GM12878 (cell line): ENCODE data around the gene KDM6B. TPM values are rescaled to one million over a fixed set of nuclear protein-coding genes. Genes with fewer than 3 reads are reported as not detected.

ENCODE experiments used
- ATAC-seq: fragments of 200-7000 bp; cut with Tn5 transposase; 3 replicates; pipeline ENCODE4 v1.9.1; 2020; ENCODE audit warnings: mild to moderate bottlenecking, moderate library complexity
- BruUV-seq: library from RNA; stranded (reverse); fragments of 400-500 nt; replicated peaks from 2 replicates; lab custom pipeline; 2021; lab: Mats Ljungman, UMichigan
- CTCF ChIA-PET: fragments of 300-600 bp; sonication (Branson Sonifier 250); formaldehyde crosslinking; extraction: SDS; loops from one replicate; lab custom pipeline; 2021; ENCODE audit warnings: inconsistent platforms; lab: Yijun Ruan, JAX
- POLR2A ChIA-PET: fragments of 350-600 bp; formaldehyde crosslinking; extraction: SDS; loops from one replicate; lab custom pipeline; 2021; ENCODE audit warnings: inconsistent platforms; lab: Charles Lee
- RAD21 ChIA-PET: fragments of 300-600 bp; sonication (Branson Sonifier 250); formaldehyde crosslinking; loops from one replicate; lab custom pipeline; 2023; ENCODE audit warnings: antibody characterized with exemption; ENCODE audit not compliant: unreplicated experiment; lab: Charles Lee
- SMC1A ChIA-PET: fragments of 300-600 bp; sonication (Branson Sonifier 250); formaldehyde crosslinking; loops from one replicate; lab custom pipeline; 2023; ENCODE audit not compliant: unreplicated experiment, uncharacterized antibody; lab: Charles Lee
- DNase-seq: peaks from one replicate; pipeline ENCODE4 v3.0.0-alpha.2; 2011; ENCODE audit warnings: low read depth, low spot score
- FAIRE-seq: peaks from 3 replicates; lab custom pipeline; 2011; peaks lifted over from hg19 to GRCh38; lab: Jason Lieb, UNC
- H2AFZ ChIP-seq: 2 replicates; pipeline ENCODE4 v1.6.0; 2011; ENCODE audit warnings: low read depth, low read length, control low read depth; ENCODE audit not compliant: control insufficient read depth
- H3K27ac ChIP-seq: 2 replicates; pipeline ENCODE4 v1.5.1; 2011; ENCODE audit warnings: control low read depth; ENCODE audit not compliant: control insufficient read depth, insufficient read depth
- H3K27me3 ChIP-seq, 2 experiments: replicated peaks in 1 of 2; 2 replicates each; pipeline versions ENCODE4 v1.6.0 to v1.6.1; 2011; ENCODE audit warnings: low read length in 1 of 2; ENCODE audit not compliant: control insufficient read depth in 2 of 2, insufficient read depth in 2 of 2
- H3K36me3 ChIP-seq, 2 experiments: 2 replicates each; pipeline ENCODE4 v1.5.1; 2011; ENCODE audit warnings: low read length in 1 of 2; ENCODE audit not compliant: control insufficient read depth in 2 of 2, insufficient read depth in 2 of 2
- H3K4me1 ChIP-seq: 2 replicates; pipeline ENCODE4 v1.6.1; 2011; ENCODE audit warnings: mild to moderate bottlenecking, low read length, moderate library complexity, mixed read lengths; ENCODE audit not compliant: control insufficient read depth, insufficient read depth
- H3K4me2 ChIP-seq: 2 replicates; pipeline ENCODE4 v1.6.0; 2011; ENCODE audit warnings: control low read depth; ENCODE audit not compliant: control insufficient read depth, insufficient read depth
- H3K4me3 ChIP-seq: fragments of 200-600 bp; sonication (generic); 2 replicates; pipeline ENCODE4 v1.5.1; 2016
- H3K79me2 ChIP-seq: 2 replicates; pipeline ENCODE4 v1.6.0; 2011; ENCODE audit warnings: low read length; ENCODE audit not compliant: control insufficient read depth, insufficient read depth
- H3K9ac ChIP-seq: 2 replicates; pipeline ENCODE4 v1.8.0; 2011; ENCODE audit warnings: low read length, control low read depth, mixed read lengths; ENCODE audit not compliant: control insufficient read depth, insufficient read depth
- H3K9me3 ChIP-seq: replicated peaks from 3 replicates; pipeline ENCODE4 v1.5.1; 2011; ENCODE audit warnings: mild to moderate bottlenecking, low read length; ENCODE audit not compliant: control insufficient read depth, insufficient read depth
- H4K20me1 ChIP-seq: 2 replicates; pipeline ENCODE4 v1.6.0; 2011; ENCODE audit not compliant: control insufficient read depth, insufficient read depth
- CTCF ChIP-seq, 3 experiments: IDR thresholded peaks in 2 of 3; conservative IDR thresholded peaks in 1 of 3; 2 replicates each; pipeline ENCODE4 v1.5.1; 2011; ENCODE audit warnings: low read depth in 3 of 3, low read length in 3 of 3, mild to moderate bottlenecking in 3 of 3, control low read depth in 2 of 3, moderate library complexity in 2 of 3, inconsistent platforms in 1 of 3, mixed read lengths in 1 of 3; ENCODE audit not compliant: control insufficient read depth in 2 of 3, insufficient read depth in 1 of 3; ENCODE audit errors: extremely low read depth in 1 of 3
- PML ChIP-seq: IDR thresholded peaks from 2 replicates; pipeline ENCODE4 v1.6.1; 2012; ENCODE audit warnings: low read length, inconsistent platforms
- TARDBP ChIP-seq: IDR thresholded peaks from 2 replicates; pipeline ENCODE4 v1.6.1; 2016; ENCODE audit warnings: borderline replicate concordance
- WGBS: methylation state at CpG from one replicate; pipeline ENCODE4 v1.1.6; 2016; ENCODE audit warnings: low lambda C conversion rate; ENCODE audit not compliant: insufficient replicate concordance, insufficient coverage; ENCODE audit errors: missing lambda C conversion rate; 5-methylcytosine and 5-hydroxymethylcytosine counted together
- in situ Hi-C: fragments of 300-500 bp; cut with MboI; formaldehyde crosslinking; loops from 9 replicates; pipeline ENCODE4 v1.14.3; 2018; ENCODE audit warnings: mixed read lengths
- intact Hi-C: fragments of 100-400 bp; cut with micrococcal nuclease; formaldehyde crosslinking; loops from one replicate; pipeline ENCODE4 v1.14.2; 2022; ENCODE audit not compliant: unreplicated experiment
- polyA plus RNA-seq, 11 experiments: library from polyadenylated mRNA; depleted of rRNA in 4 of 11; unstranded in 6 of 11; stranded (reverse) in 5 of 11; fragments of >200 nt; fragmentation: Nextera tagmentation in 4 of 11; fragmentation: Illumina TruSeq in 1 of 11; extraction: Ambion mirVana in 4 of 11; extraction: Trizol in 1 of 11; gene quantifications; 1 replicate in 1 of 11; 2 replicates in 10 of 11; pipeline versions ENCODE4 v1.2.1 to v1.2.3, GENCODE V29; 2011 to 2016; ENCODE audit warnings: inconsistent platforms in 2 of 11, missing spikeins in 2 of 11, low read depth in 1 of 11
- total RNA-seq, 4 experiments: library from RNA; depleted of rRNA in 3 of 4; stranded (reverse); fragments of >200 nt in 3 of 4; fragmentation: Illumina TruSeq in 1 of 4; extraction: Trizol in 1 of 4; gene quantifications; 2 replicates each; pipeline versions ENCODE4 v1.2.1 to v1.2.3, GENCODE V29; 2013 to 2021

Gene KDM6B
- total and polyA plus RNA-seq, 10 of the 15 experiments (the other 5 are each of a cell fraction or from before 2014, with no cell fraction given) = 0.05 to 33.5 (median 2.3) TPM

GRCh38 chr17:7854851-7855659, 21.0 kb downstream of the KDM6B start, which contains the start of gene TMEM88:
TSS of gene TMEM88 (plus strand) at chr17:7855066. CDS start at chr17:7855075, 9 bp downstream.
- H3K9me3 ChIP-seq = no peaks in the 10 kb centered on the region
- peaks cover 30% of the 10 kb centered on the region for H3K4me1 ChIP-seq
- no TSS peak for BruUV-seq
- ATAC-seq (no peak), DNase-seq (no peak), FAIRE-seq (no peak)
- H3K4me2 ChIP-seq = peak within 1 kb of the TSS; percentile 92
- ChIA-PET CTCF (interaction anchor here (1.0 to 2.6 kb wide), 6 partner anchors 15 to 203 kb away, joined by 4 to 28 read pairs (median 16); no protein-coding TSS in a partner anchor), RAD21 (interaction anchor here (2.3 to 3.1 kb wide), 2 partner anchors 11 to 19 kb away, joined by 16 to 44 read pairs; partner anchors contain the start of gene KDM6B), POLR2A (no interaction called here), SMC1A (interaction anchor here (0.6 kb wide), 1 partner anchor 17 kb away, joined by 3 read pairs; no protein-coding TSS in a partner anchor)
- H3K27ac ChIP-seq = peak within 1 kb of the TSS; percentile 96; the same call in 1 of the 2 replicates
- H3K9ac ChIP-seq = peak within 1 kb of the TSS; percentile 86; the same call in 1 of the 2 replicates
- no peaks in the 10 kb centered on the region; the same call in 1 of the 2 replicates for H4K20me1 ChIP-seq
- 90% methylated on average over 52 of the region's 57 CpGs for WGBS
- TF ChIP-seq CTCF (IDR thresholded peaks at IDR 0.05 in 2 of 3, conservative IDR thresholded peaks at IDR 0.05 in 1 of 3; ENCODE audit: control insufficient read depth in 2 of 3, extremely low read depth in 1 of 3, insufficient read depth in 1 of 3, low read depth in 3 of 3, low read length in 3 of 3) (no peak), PML (0 out of 2 replicates have a peak, but pooled peaks have one; percentile 32), TARDBP (0 out of 2 replicates have a peak, but pooled peaks have one; percentile 22)
- peak within 1 kb of the TSS; percentile 96 for H3K4me3 ChIP-seq
- in situ Hi-C loops (no loop called here), intact Hi-C loops (loop anchor here (5.0 kb wide), 1 partner anchor 168 kb away; the partner anchor contains the start of genes TP53 and WRAP53)
- peaks cover 8 to 12% of the 10 kb centered on the region in 2 experiments; a peak in 3 of 4 replicates for H3K36me3 ChIP-seq
- no peaks in the 10 kb centered on the region for H3K27me3 ChIP-seq
- no peak within 1 kb of the TSS for H2AFZ ChIP-seq
- H3K79me2 ChIP-seq = peaks cover 17% of the 10 kb centered on the region
